ENCODE results near the gene TOR1AIP1.

DNA sequence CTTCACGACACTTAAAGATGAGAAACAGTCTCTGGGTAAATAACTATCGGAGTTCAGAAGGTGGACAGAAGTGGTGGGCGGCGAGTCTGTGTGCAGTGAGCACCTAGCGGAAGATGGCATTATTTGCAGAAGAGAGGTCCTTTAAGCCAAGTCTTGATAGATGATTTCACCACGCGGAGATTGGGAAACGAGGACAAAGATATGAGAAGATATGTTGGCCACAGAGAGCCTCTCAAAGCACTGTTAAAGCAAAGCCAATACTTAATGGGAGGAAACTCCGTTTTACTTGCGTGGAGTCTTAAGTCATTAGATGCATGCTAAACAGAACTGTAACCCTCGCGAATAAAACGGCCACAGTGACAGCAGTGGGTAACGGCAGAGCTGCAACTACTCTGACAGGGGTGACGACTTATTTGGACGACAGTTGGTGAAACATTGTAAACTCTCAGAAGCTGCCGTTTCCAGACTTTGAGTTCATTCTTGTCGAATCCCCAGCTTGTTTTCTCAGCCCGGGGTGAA, 71.9 kb downstream of the TOR1AIP1 start:
- TF ChIP-seq ZNF274 (IDR thresholded peaks at IDR 0.05; ENCODE audit: low read depth, low read length) (no peak), YY1 (IDR thresholded peaks at IDR 0.05; ENCODE audit: insufficient read depth, insufficient read length) (no peak)

Measured in NT2/D1 (cell line).